ENCODE results near the gene NRXN3. TPM values are rescaled to one million over a fixed set of nuclear protein-coding genes. Genes with fewer than 3 reads are reported as not detected.
"Not testable (repeated sequence)": the region's sequence is repeated elsewhere in the genome, so short reads cannot be mapped to it uniquely, and the experiment has no call there.

Gene NRXN3
- total RNA-seq, 1 experiment from 2014 or later: 1.1 TPM

DNA sequence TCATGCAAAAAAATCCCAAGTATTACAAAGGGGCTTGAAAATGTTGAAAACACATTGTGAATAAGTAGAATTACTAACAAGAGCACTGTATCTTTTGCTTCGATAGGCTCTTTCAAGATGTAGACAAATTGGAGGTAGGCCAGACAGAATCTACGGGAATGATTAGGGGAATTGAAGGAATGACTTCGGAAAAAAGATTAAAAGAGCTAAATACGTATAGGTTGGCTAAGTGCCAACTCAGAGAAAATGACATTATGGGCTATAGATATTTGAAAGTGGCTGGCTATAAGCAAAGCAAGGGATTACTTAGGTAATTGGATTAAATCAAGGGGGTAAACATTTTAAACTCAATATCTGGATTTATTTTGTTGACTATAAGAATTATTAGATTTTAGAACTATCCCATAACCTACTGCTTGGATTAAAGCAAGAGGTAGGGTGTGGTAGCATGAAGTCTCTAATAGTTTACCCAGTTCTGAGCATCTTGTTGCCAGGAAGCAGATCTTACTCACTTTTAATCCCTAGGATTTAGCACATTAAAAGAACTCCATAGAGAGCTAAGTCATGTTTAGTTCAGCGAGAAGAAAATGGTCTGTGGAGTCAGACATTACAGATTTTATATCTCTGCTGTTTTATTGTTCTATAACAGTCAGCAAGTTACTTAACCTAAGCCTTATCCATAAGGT is 1551.4 kb downstream of the NRXN3 start:
- no peak for DNase-seq (ENCODE audit: low read depth)

DNA sequence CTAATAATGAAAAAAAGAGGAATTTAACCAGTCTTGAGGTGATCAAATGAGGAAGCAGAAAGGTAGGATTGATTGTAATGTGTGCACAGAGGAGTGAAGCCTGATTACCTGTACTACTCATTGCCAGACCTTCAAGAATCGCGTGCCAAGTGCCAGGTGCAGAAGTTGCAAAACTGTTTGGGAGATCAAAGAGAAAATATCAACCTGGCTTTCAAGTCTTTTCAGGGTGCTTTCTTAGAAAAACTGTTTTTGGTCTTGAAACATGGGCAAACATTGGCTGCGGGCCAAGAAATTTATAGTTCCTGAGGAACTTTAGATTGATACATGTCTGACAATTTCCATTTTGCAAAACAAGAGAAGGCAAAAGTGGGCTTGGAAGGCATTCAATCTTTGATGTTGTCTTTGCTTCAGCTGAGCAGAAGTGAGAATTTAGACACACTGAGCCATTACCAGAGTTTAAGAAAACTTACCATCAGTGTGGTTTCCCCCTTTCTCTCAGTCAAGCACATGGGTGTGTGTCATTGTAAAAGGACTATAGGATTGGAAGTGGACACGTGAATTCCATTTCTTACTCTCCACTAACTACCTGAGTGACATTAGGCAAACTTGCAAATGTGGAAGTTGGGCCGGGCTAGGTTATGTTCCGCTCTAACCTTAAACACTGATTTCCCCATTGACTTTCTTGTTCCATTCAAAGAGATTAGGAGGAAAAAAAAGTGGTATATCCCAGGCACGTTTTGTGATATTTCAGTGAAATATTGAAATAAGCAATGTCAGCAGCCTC is 1555.0 kb downstream of the NRXN3 start:
- no peak for DNase-seq (ENCODE audit: low read depth)

DNA sequence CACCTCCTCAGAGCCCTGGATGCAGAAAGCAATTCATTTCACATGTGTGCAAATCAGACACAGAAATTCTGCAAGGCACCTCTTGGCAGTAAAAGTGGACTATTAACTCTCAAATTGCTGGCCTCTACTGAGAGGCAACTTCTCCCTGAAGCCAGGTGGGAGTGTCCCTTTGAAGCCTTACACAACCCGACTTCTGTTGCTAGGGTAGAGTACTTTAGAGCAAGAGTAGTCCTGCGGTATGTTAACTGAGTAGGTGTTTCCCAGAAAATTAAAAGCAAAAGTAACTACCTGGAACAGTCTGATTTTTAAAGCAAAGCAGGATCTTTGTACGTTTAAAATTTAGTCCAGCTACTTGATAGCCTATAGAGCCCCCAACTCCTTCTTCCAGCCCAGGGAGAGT is 1557.7 kb downstream of the NRXN3 start:
- no peak for DNase-seq (ENCODE audit: low read depth)

DNA sequence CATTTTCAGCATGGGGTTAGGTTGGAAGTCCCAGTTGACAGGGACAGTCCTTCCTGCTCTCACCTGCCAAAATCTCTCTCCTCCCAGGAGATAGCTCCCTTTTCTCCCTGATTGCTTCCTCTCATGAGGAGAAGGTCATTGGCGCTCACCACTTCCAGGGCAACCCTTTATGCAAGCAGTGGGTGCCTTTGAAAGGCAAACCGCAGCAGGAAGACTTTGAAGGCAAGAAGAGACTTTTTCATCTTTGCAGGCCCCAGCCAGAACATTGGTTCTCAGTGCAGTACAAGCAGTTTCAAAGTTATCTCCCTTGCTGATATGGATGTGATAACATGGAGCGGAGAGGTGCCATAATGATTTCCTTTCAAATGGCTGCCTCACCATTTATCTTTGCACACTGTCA is 1558.2 kb downstream of the NRXN3 start:
- no peak for DNase-seq (ENCODE audit: low read depth)

DNA sequence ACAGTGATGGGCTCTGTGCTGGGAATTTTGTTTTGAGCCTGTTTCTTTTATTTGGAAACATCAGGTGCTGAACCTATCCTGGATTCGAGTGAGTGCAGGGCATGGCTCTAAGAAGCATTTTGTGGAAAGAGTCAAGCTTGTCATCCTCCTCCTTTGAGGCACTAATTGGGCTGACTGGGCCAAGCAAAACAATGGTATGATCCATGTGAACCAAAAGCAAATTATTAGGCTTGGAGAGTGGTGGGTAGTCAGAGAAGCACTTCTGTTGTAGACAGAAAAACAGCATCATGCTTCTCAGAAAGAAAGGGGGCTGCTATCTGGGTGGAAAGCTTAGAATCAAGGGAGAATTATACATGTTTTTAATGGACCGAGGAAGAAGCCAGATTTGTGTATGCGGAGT is 1559.6 kb downstream of the NRXN3 start:
- no peak for DNase-seq (ENCODE audit: low read depth)

DNA sequence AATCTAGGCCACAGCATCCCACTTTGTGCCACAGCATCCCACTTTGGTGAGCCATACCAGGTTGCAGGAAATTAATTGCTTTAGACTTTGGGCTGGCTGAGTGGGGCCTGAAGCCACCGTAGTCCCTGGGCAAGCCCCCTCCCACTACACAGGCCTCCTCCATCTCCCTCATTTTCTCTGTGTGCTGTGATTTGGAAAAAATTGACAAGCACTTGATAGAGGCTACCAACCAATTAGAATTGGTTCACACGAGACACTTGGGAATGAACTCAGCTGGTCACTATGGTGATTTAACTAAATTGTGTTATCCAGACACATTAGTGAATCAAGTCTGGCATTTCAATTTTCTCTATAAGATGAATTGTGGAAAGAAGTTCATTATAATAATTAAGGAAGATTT is 1560.0 kb downstream of the NRXN3 start:
- no peak for DNase-seq (ENCODE audit: low read depth)

DNA sequence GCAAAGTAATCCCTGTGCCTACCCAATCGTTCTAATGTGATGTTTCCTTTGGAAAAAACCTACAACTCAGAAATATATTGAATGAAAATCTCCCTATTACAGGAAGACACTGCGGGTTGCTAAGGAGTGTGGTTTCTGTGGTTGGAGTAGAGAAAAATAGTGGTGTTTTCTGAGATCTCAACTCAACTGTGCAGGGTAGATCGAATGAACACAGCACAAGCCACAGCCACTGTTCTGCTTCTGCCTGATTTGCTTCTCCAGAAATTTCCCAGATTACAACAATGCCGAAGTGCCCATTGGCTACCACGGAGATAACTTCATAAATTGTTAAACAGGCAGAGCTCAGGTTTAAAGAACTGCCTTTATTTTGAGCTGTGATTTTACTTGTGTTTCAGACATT is 1560.8 kb downstream of the NRXN3 start:
- peak; percentile 78 for DNase-seq (ENCODE audit: low read depth)

DNA sequence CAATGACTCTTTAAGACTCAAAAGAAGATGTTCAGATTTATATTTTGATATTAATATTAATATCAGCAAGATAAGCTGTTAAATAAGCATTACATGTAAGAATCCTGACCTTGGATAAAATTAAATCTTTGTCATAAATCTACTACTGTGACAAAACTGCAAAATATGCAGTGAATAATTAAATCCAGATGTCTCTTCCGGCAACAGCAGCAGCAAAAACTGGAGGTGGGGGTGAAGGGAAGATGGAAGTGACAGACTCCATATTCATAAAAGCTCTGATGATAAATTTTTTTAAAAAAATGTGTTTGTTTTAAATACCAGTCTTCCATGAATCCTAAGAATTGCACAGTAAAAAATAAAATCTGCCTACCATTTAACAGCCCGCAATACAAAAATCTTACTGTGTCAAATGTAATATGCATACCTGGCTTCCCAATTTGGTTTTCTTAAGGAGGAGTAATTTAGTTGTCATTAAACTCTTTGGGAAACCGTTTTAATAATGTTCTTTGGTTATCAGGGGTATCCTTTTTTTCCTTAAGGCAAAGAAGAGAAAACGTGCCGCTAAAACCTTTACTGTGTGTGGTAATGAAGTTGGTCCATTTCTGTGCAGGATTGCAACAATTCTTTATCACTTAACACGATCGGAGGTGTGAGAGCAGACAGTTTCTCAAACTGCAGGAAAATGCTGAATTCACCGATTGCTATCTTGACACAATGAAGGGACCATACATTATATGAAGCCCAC is 1562.9 kb downstream of the NRXN3 start:
- DNase-seq (ENCODE audit: low read depth): peak; percentile 5

DNA sequence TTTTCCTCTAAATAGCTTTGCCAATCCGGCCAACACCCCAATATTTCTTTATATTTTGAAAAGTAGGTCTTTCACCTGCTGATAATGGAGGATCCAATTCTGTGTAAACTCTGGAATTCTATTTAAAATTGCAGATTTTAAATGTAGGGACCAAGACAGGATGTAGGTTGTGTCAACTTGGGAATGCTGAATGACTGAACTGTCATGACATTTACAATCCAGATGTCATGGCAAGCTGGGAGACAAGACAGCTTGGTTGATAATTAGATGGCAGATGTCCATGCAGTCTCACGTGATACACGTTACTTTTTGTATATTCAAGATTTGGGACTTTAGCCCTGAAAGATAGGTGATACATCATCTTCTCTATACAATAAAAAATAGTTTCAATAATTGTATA is 1564.0 kb downstream of the NRXN3 start:
- DNase-seq (ENCODE audit: low read depth): no peak

DNA sequence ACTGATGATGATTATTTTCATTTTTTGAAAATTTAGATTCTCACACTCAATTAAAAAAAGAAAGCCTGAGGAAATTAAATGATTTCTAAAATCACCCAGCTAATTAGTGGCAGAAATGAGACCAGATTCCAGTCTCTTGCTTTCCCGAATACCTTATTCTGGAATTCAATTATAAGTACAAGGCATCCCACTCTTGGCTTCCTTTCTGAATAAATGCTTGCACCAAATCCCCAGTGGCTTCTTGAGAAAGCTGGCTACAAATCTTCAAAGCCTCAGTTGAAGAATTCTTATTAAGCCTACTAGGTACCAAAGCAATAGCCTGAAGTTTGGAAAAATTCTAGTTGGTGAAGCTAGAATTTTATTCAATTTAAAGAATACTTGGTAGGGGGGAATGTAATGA is 1564.5 kb downstream of the NRXN3 start:
- no peak for DNase-seq (ENCODE audit: low read depth)

DNA sequence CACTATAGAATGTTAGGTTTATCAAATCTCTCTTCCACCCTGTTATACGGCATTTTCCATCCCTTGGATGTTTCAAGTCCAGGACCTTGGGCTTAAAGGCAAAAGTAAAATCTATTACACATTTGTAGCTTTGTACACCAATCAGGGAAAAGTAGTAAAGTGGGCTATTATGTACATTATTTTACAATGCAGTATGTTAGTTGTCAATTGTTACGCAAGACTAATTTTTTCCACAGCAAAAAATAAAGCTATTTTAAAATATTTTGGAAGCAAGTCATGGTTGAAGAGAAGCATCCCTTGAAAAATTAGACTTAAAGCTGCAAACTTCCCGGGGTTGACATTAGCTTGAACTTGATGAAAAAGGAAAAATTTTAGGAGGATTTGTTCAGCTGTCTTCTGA is 1564.9 kb downstream of the NRXN3 start:
- DNase-seq (ENCODE audit: low read depth): no peak

DNA sequence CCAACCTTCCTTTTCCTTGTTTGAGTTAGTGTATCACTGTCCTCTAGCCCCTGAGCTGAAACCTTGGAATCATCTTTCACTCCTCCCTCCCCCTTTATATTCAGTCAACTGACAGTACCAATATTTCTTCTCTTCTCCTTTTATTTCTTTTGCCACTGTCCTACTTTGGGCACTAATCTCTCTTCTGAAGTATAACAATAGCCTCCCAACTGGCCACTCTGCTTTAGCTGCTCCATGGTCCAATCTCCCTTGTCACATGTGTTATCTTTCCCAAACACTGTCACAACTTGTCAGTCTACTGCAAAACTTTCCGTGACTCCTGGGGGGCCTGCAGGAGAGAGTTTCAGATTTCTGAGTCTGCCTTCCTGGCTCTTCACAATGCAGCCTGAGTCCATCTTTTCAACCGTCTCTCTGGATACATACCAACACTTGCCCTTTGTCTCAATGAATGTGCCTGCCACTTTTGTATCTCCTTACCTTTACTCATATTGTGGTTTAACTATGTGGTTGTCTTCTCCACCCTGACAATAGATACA is 1570.0 kb downstream of the NRXN3 start:
- no peak for DNase-seq (ENCODE audit: low read depth)

DNA sequence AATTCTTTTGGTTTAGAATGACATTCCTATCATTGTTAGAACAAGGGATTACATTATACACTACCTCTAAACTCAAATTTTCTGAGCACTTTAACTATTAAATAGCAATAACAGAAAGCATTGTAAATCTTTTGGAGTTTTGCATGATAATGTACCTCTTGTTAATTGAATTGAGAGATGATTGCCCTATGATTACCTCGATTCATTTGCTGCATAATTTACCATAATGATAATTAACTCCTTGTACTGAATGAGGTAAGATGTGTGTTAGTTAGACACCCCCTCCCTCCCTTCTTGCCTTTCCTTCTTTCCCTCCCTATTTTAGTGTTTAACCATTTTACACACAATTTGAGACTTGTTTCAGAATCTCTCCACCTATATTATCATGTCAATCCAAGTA is 1572.0 kb downstream of the NRXN3 start:
- no peak for DNase-seq (ENCODE audit: low read depth)

DNA sequence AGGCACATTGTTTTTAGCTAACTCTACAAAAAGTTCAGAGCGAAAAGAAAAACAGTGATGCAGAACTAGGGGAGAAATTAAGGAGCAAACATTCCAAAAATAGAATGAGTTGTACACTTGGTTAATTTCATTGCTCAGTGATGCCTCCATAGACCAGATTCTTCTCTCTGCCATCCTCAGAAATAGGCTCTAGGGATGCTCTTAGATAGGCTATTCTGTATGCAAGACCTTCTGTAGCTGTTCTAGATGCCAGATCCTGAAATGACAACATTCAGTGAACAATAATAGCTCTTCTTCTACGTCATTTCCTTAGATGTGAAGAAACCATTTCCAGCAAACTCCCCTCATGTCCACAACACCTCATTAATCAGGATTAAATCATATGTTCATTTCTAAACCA is 1574.9 kb downstream of the NRXN3 start:
- DNase-seq (ENCODE audit: low read depth): no peak

DNA sequence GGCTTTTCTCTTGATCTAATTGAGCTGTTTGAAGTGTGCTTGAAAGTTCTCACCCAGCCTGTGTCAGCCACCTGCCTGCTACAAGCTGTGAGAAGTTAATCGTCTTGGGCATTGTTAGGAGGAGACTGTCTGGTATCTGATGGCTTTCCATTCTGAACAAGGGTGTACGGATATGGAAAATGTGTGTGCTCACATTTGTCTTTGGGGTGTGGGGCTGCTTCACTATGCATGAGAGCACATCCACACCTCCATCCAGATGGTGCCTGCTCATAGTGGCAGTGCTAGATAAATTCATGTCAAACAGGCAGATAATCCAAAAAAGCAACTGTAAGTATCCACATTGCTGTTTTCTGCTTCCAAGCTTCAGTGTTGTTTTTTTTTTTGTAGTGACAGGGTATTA is 1578.9 kb downstream of the NRXN3 start:
- no peak for DNase-seq (ENCODE audit: low read depth)

DNA sequence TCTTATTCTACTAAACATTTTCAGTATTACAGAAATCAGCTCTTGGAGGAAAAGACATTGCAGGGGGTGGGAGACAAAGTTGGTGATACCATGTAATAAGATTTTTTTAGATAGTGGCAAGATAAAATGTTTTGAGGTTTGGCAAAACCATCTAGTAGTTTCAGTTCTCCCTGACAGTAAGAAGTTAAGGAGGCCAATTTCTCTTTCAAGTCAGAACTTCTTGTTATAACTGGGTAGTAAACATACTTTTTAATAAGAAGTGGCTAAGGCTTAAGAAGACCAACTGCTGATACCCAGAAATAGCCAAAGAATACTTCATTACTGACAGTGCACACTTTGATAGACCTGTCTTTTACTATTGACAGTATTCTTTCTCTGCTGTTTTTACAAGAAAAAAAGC is 1588.8 kb downstream of the NRXN3 start:
- DNase-seq (ENCODE audit: low read depth): no peak

DNA sequence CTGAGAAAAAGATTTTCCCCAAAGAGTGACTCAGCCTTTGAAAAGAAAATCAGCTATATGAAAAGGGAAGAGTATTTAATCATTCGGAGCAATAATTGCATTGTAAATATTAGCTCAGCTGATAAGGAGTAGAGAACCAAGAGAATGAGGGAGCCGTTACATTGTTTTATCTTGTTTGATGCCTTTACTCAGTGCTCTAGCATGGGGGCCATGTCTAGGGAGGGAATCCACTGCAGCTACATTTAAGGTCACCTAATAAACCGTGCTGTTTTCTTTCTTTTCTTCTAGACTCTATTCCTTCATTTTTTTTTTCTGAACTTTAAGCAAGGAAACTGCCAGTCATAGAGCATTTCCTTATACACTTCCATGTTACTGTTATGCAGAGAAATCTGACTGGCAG is 1594.2 kb downstream of the NRXN3 start:
- no peak for DNase-seq (ENCODE audit: low read depth)

DNA sequence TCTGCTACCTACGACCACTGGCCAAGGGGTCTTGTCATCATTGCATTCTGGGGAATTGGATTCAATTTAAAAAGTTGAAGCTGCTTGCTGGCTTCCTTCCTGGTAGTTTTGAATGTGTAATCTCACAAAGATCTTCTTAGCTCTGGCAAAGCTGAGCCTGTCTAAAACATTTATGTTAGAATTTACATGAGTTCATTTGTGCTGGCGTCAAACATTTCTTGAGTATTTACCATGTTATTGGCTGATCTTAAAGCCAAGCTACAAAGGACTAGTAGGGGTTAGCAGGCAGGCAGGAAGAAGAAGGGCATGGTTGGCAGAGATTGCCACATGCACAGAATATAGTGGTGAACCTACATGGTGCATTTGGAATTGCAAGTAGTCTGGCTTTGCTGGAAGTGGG is 1596.3 kb downstream of the NRXN3 start:
- no peak for DNase-seq (ENCODE audit: low read depth)

DNA sequence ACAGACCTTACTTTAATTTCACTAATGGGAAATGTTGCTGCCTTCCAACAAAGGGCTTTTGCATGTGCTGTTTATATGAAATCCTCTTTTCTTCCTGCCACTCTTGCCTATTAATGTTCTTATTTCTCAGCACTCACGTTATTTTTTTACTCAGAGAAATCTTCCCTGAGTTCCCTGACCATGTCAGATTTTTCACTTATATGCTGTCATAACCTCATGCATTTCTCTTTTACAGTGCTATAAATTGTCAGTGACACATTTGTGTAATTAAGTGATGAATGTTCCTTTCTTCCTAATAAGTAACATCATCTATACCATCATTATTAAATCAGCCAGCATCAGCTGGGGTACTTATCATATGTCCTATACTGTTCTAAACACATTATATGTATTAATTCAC is 1597.1 kb downstream of the NRXN3 start:
- no peak for DNase-seq (ENCODE audit: low read depth)

DNA sequence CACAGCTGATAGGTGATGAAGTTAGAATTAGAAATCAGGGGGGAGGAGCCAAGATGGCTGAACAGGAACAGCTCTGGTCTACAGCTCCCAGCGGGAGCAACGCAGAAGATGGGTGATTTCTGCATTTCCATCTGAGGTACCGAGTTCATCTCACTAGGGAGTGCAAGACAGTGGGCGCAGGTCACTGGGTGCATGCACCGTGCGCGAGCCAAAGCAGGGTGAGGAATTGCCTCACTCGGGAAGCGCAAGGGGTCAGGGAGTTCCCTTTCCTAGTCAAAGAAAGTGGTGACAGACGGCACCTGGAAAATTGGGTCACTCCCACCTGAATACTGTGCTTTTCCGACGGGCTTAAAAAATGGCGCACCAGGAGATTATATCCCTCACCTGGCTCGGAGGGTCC is 1597.5 kb downstream of the NRXN3 start:
- not testable (repeated sequence) for DNase-seq (ENCODE audit: low read depth)

DNA sequence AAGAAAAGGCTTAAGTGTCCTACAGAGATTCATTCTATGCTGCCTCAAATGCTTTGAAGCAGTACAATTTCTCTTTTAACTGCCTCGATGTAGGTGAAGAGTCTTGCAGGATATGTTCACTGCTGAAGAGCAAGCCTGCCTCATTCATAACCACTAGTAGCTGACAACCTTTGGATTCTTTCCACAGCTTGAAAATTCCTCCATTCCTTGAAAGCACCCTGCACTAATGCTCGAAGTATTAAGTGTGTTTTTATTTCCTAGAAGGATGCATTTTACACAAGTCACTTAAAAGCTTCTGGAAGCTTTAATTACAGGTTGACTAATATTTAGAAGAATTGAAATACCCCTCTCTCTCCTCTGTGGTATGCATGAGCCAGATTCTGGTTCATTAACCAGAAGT is 1611.7 kb downstream of the NRXN3 start:
- DNase-seq (ENCODE audit: low read depth): peak; percentile 58

DNA sequence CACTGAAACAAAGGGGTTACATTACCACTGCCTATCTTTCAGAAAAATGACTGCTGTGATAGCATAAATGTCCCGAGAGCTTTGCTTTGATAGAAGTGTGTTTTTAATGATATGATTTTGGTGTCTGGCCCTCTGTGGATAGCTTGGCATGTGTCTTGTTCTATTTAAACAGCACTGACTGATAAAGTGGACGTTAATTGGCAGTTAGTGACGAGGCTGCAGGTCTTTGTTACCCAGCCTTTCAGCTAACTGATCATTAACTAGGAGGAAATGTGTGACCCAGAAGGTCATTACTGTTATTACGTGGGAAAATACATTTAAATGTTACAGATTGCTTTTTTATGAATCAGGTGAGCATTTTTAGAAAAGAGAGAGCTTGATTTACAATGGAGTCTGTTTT is 1612.9 kb downstream of the NRXN3 start:
- no peak for DNase-seq (ENCODE audit: low read depth)

DNA sequence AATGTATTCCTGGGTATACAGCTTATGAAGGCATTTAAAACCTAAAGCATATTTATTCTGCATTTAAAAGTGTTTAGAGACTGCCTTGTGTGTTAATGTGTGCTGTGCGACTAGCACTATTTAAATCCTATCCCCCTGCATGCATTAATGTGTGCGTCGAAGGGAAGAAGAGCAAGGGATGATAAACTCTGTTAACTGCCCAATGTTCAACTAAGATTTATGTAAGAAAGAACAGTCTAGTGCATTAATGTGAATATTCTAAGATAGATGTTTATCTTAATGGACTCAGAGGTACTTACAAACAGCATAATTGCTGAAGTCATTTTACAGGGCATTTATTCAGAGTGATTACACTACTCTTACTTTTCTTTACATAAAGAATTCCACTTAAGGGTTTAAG is 1616.3 kb downstream of the NRXN3 start:
- DNase-seq (ENCODE audit: low read depth): no peak

Measured in M059J (cell line).